OCI-LY1 (cell line): ENCODE measurements around the gene CALM3.
A peak's percentile ranks its signal among the peaks of the same experiment; 100 is the strongest.

Experiments used
- H2AFZ ChIP-seq: fragments of 200-600 bp; sonication (generic), shearing (Covaris generic); 2 replicates; pipeline ENCODE4 v1.6.0; 2014; ENCODE audit warnings: antibody characterized with exemption, mild to moderate bottlenecking, low read length
- H3F3A ChIP-seq: fragments of 200-600 bp; sonication (generic), shearing (Covaris generic); 2 replicates; pipeline ENCODE4 v1.6.0; 2014; ENCODE audit warnings: mild to moderate bottlenecking, antibody characterized with exemption, low read length, moderate library complexity; ENCODE audit not compliant: insufficient read depth
- H3K27ac ChIP-seq: fragments of 200-600 bp; sonication (generic); 2 replicates; pipeline ENCODE4 v1.5.1; 2014; ENCODE audit warnings: low read length, mixed run types, mild to moderate bottlenecking, low read depth; ENCODE audit not compliant: poor library complexity, severe bottlenecking
- H3K27me3 ChIP-seq: fragments of 200-600 bp; sonication (generic); 2 replicates; pipeline ENCODE4 v1.6.0; 2014; ENCODE audit warnings: antibody characterized with exemption, mild to moderate bottlenecking, low read length, moderate library complexity; ENCODE audit not compliant: insufficient read depth
- H3K36me3 ChIP-seq: fragments of 200-600 bp; sonication (generic); 2 replicates; pipeline ENCODE4 v1.6.1; 2014; ENCODE audit warnings: mild to moderate bottlenecking, antibody characterized with exemption, low read length, moderate library complexity, mixed read lengths; ENCODE audit not compliant: insufficient read depth
- H3K4me1 ChIP-seq: fragments of 200-600 bp; sonication (generic); 2 replicates; pipeline ENCODE4 v1.5.1; 2014; ENCODE audit warnings: mild to moderate bottlenecking, low read length, moderate library complexity; ENCODE audit not compliant: insufficient read depth, severe bottlenecking
- H3K4me2 ChIP-seq: fragments of 200-600 bp; sonication (generic), shearing (Covaris generic); 2 replicates; pipeline ENCODE4 v1.6.1; 2014; ENCODE audit warnings: low read length
- H3K4me3 ChIP-seq: fragments of 200-600 bp; sonication (generic); 2 replicates; pipeline ENCODE4 v1.5.1; 2014; ENCODE audit warnings: low read length, low read depth, mild to moderate bottlenecking, mixed read lengths; ENCODE audit not compliant: poor library complexity, severe bottlenecking
- H3K79me2 ChIP-seq: fragments of 200-600 bp; shearing (Covaris generic); 2 replicates; pipeline ENCODE4 v1.6.1; 2016; ENCODE audit warnings: mixed run types, low read length, mixed read lengths; ENCODE audit not compliant: insufficient read depth
- H3K9ac ChIP-seq: fragments of 200-600 bp; sonication (generic), shearing (Covaris generic); 2 replicates; pipeline ENCODE4 v1.6.1; 2014; ENCODE audit warnings: mild to moderate bottlenecking, low read length, mixed read lengths
- H3K9me2 ChIP-seq: fragments of 200-600 bp; sonication (generic), shearing (Covaris generic); 2 replicates; pipeline ENCODE4 v1.6.1; 2014; ENCODE audit warnings: low read depth, mild to moderate bottlenecking, low read length, mixed read lengths
- H3K9me3 ChIP-seq: fragments of 200-600 bp; shearing (Covaris generic); 2 replicates; pipeline ENCODE4 v1.6.1; 2014; ENCODE audit warnings: low read length, mixed read lengths
- H4K20me1 ChIP-seq: fragments of 200-600 bp; sonication (generic), shearing (Covaris generic); 2 replicates; pipeline ENCODE4 v1.6.0; 2016; ENCODE audit warnings: mild to moderate bottlenecking, low read length; ENCODE audit not compliant: insufficient read depth
- EZH2 ChIP-seq: fragments of 200-600 bp; sonication (generic), shearing (Covaris generic); IDR thresholded peaks from 2 replicates; pipeline ENCODE4 v1.8.0; 2017; ENCODE audit warnings: borderline replicate concordance, mixed run types, mild to moderate bottlenecking, antibody characterized with exemption, low read length, moderate library complexity, mixed read lengths
- TF ChIP-seq, protein P1 (sequence below): fragments of 200-600 bp; sonication (generic), shearing (Covaris generic); IDR thresholded peaks from 2 replicates; pipeline ENCODE4 v1.5.1; 2017; ENCODE audit warnings: mild to moderate bottlenecking, antibody characterized with exemption, low read length, moderate library complexity, mixed read lengths

CALM3 gene

DNA sequence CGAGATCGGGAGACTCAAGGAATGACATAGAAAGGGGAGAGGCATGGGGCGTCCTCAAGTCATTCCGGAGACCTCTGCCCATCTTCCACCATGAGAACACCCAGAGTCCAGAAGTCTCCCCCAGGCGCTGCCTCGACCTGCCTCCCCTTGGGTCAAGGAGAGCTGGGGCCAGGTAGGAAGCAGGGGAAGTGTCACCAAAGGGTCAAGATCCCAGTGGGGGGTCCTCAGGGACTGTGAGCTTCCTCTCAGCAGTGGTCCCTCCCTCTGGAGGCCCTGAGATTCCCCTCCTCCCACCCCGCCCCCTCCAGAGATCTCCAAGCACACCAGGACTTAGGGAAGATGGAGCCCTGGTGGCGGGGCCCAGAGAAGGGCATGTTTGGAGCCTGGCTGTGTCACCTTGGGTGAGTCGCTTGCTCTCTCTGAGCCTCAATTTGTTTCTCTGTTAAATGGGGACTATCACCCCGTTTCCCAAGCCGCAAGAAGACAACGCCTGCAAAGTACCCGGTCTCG lies 58.9 kb downstream of the CALM3 start:
- Histone ChIP-seq H3K79me2 (no peaks in the 10 kb centered on the region), H3K27me3 (no peaks in the 10 kb centered on the region; the same call in 1 of the 2 replicates), H3K4me2 (peak overlapping the region; percentile 69), H3K9ac (no peak overlapping the region; the same call in 1 of the 2 replicates), H3K4me3 (peak overlapping the region; percentile 60), H3F3A (no peaks in the 10 kb centered on the region), H3K9me3 (no peaks in the 10 kb centered on the region), H3K9me2 (no peaks in the 10 kb centered on the region), H4K20me1 (no peaks in the 10 kb centered on the region), H3K27ac (no peak overlapping the region), H3K4me1 (peaks cover 28% of the 10 kb centered on the region), H3K36me3 (no peaks in the 10 kb centered on the region), H2AFZ (no peak overlapping the region)
- TF ChIP-seq, protein P1, sequence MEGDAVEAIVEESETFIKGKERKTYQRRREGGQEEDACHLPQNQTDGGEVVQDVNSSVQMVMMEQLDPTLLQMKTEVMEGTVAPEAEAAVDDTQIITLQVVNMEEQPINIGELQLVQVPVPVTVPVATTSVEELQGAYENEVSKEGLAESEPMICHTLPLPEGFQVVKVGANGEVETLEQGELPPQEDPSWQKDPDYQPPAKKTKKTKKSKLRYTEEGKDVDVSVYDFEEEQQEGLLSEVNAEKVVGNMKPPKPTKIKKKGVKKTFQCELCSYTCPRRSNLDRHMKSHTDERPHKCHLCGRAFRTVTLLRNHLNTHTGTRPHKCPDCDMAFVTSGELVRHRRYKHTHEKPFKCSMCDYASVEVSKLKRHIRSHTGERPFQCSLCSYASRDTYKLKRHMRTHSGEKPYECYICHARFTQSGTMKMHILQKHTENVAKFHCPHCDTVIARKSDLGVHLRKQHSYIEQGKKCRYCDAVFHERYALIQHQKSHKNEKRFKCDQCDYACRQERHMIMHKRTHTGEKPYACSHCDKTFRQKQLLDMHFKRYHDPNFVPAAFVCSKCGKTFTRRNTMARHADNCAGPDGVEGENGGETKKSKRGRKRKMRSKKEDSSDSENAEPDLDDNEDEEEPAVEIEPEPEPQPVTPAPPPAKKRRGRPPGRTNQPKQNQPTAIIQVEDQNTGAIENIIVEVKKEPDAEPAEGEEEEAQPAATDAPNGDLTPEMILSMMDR = no peak
- no peak for TF ChIP-seq EZH2
